ENCODE measurements around the gene GPS1.

The GPS1 gene

GRCh38 chr17:82106688-82107305, 55.1 kb downstream of the GPS1 start:
- FAIRE-seq, result no peak

All from endometrium (tissue), 2 donors.